IPS-20b (cell line): ENCODE measurements around the gene LACRT.

Experiments used
- H3K27ac ChIP-seq: one replicate; pipeline ENCODE4 v1.5.1; 2013; ENCODE audit warnings: low read length
- H3K27me3 ChIP-seq: 2 replicates; pipeline ENCODE4 v1.6.1; 2013; ENCODE audit warnings: mild to moderate bottlenecking, low read length, inconsistent platforms; ENCODE audit not compliant: insufficient read depth
- H3K36me3 ChIP-seq: 2 replicates; pipeline ENCODE4 v1.6.1; 2013; ENCODE audit warnings: low read depth, mild to moderate bottlenecking, inconsistent platforms, low read length, moderate library complexity; ENCODE audit not compliant: insufficient read depth
- H3K4me1 ChIP-seq: 2 replicates; pipeline ENCODE4 v1.6.1; 2013; ENCODE audit warnings: mild to moderate bottlenecking, control low read depth, inconsistent platforms, low read length, moderate library complexity; ENCODE audit not compliant: insufficient read depth
- H3K4me3 ChIP-seq: 2 replicates; pipeline ENCODE4 v1.5.1; 2013; ENCODE audit warnings: mild to moderate bottlenecking, low read length, inconsistent platforms
- H3K9ac ChIP-seq: 2 replicates; pipeline ENCODE4 v1.6.1; 2013; ENCODE audit warnings: low read depth, mild to moderate bottlenecking, inconsistent platforms, low read length, moderate library complexity
- H3K9me3 ChIP-seq: 2 replicates; pipeline ENCODE4 v1.6.1; 2013; ENCODE audit warnings: mild to moderate bottlenecking, low read depth, low read length, inconsistent platforms; ENCODE audit not compliant: insufficient read depth

Gene LACRT

DNA sequence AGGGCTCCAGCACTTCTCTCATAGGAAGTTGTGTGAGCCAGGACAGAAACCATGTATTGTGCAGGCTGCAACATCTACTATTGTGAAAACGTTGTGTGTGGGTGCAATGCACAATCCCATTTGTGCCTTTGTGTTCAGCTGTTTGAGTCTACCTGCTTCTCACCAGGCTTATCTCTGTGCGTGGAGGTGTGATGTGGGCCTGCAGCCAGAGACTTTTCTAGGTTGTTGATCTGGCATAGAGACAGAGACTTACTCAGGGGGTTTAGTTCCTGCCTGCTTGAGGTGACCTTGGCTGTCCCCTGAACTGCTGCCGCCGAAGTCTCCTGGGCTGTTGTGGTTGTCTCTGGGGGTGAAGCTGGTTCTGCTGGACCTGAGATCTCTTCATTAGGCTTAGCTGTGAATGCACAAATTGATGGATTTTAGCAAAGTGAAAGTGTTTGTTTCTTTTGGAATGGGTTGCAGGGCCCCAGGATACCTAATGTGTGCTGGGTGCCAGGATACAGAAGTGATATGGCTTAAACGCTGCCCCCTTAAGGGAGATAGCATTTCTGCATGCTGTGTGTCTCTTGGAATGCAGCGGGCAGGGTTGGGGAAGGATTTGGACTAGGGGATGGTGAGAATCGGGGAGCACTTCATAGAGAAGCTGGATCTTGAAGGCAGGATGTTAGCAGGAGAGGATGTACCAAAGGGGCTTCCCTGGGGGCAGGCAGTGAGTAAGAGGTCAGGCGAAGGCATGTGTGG, 2.5 kb downstream of the LACRT start:
- no peaks in the 10 kb centered on the region for H3K36me3 ChIP-seq
- peaks cover 15% of the 10 kb centered on the region for H3K9me3 ChIP-seq
- no peaks in the 10 kb centered on the region for H3K4me1 ChIP-seq
- no peak overlapping the region for H3K9ac ChIP-seq
- H3K27me3 ChIP-seq, result no peaks in the 10 kb centered on the region; the same call in 1 of the 2 replicates
- H3K4me3 ChIP-seq, result no peak overlapping the region
- no peak overlapping the region for H3K27ac ChIP-seq

DNA sequence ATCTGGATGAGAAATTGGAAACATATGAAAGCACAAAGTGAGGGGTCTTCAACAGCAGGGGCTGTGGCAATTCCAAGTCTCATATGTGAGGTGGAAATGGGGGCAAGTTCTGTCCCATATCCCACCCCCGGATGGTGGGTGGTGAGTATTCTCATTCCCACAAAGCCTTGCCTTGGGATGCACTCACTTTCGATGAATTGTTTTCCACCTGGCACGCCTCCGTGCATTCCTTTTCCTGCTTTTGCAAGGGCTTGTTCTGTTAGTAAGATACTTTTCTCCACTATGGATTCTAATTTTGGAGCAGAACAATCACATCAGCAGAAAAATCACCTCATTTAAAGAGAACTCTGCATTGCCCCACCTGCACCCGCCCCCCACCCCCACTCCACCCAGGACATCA, 3.1 kb downstream of the LACRT start:
- H3K27ac ChIP-seq, result no peak overlapping the region
- no peak overlapping the region for H3K4me3 ChIP-seq
- H3K9me3 ChIP-seq, result peaks cover 17% of the 10 kb centered on the region
- H3K4me1 ChIP-seq, result no peaks in the 10 kb centered on the region
- H3K36me3 ChIP-seq, result no peaks in the 10 kb centered on the region
- no peaks in the 10 kb centered on the region; the same call in 1 of the 2 replicates for H3K27me3 ChIP-seq
- no peak overlapping the region for H3K9ac ChIP-seq

DNA sequence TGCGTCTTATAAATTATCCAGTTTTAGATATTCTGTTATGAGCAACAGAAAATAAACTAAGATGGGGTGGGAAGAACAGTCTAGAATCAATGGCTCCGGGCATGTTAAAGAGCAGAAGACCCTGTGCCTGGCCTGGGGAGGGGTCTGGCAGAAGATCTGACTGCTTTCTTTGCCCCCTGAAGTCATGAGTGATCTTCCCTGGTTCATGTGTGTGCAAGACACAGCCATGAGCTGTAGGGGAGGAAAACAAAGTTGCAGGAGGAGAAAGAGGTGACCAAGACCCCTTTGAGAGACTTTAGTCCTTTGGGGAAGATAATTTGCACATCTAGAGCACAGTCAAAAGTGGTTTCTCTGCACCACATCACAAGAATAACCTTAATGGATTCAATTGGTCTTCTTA, 4.8 kb downstream of the LACRT start:
- Histone ChIP-seq H3K9me3 (peaks cover 17% of the 10 kb centered on the region), H3K4me3 (no peak overlapping the region), H3K36me3 (no peaks in the 10 kb centered on the region), H3K9ac (no peak overlapping the region), H3K27me3 (no peaks in the 10 kb centered on the region; the same call in 1 of the 2 replicates), H3K27ac (no peak overlapping the region), H3K4me1 (no peaks in the 10 kb centered on the region)

DNA sequence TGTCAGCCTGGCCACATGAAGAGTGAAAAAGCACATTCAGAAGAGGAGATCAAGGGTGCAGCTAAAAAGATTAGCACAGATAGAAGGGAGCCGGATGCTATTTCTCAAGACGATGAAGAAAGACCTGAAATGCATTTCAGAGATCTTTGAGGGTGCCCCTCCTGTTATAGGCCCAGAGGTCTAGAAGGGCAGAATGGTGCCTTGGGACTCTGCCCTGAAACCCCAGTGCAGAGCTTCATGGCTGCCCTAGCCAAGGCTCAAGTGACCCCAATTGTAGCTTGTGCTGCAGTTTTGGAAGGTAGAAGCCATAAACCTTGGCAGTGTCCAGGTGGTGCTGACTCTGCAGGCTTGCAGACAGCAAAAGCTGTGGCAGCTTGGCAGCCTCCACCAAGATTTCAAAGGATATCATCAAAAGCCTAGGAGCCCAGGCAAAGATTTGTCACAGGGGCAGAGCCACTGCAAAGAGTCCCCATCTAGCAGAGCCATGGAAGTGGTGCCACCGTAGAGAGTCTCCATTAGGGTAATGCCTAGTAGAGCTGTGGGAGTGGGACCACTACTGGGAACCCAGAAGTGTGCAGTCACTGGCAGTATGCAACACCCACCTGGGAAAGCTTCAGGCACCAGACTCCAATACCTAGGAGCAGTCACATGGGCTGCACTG, 6.4 kb downstream of the LACRT start:
- Histone ChIP-seq H3K4me1 (no peaks in the 10 kb centered on the region), H3K9me3 (peaks cover 17% of the 10 kb centered on the region), H3K36me3 (no peaks in the 10 kb centered on the region), H3K27ac (no peak overlapping the region), H3K27me3 (no peaks in the 10 kb centered on the region; the same call in 1 of the 2 replicates), H3K4me3 (no peak overlapping the region), H3K9ac (no peak overlapping the region)

DNA sequence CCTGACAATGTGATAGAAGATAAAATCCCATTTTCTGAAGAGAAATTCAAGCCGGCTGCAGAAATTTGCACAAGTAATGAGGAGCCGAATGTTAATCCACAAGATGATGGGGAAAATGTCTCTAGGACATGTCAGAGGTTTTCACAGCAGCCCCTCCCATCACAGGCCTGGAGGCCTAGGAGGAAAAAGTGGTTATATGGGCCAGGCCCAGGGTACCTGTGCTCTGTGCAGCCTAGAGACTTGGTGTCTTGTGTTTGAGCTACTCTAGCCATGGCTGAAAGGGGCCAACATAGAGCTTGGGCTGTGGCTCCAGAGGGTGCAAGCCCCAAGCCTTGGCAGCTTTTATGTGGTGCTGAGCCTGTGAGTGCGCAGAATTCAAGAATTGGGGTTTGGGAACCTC, 7.4 kb downstream of the LACRT start:
- Histone ChIP-seq H3K4me1 (no peaks in the 10 kb centered on the region), H3K27me3 (no peaks in the 10 kb centered on the region), H3K36me3 (no peaks in the 10 kb centered on the region), H3K9ac (no peak overlapping the region), H3K9me3 (peaks cover 17% of the 10 kb centered on the region), H3K4me3 (no peak overlapping the region), H3K27ac (no peak overlapping the region)

DNA sequence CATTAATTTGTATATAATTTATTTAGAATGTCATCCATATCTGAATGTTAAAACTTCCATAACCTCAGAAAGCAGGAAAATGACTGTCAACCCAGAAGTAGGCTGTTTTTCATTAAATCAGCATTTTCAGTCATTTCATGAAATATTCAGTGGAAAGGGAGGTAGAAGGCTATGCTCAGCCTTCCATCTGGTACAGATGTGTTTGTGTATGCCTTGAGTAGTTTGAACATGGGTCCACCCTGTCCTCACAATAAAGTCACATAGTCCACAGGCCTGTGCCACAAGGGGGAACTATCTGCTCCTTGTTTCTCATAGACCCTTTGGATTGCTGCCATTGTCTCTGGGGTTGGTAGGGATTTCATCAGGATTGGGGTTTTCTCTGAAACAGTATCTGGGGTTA, 9.1 kb downstream of the LACRT start:
- H3K27ac ChIP-seq, result no peak overlapping the region
- H3K9ac ChIP-seq, result no peak overlapping the region
- no peak overlapping the region for H3K4me3 ChIP-seq
- H3K27me3 ChIP-seq, result no peaks in the 10 kb centered on the region; the same call in 1 of the 2 replicates
- H3K9me3 ChIP-seq, result peaks cover 17% of the 10 kb centered on the region
- H3K36me3 ChIP-seq, result no peaks in the 10 kb centered on the region
- H3K4me1 ChIP-seq, result no peaks in the 10 kb centered on the region

DNA sequence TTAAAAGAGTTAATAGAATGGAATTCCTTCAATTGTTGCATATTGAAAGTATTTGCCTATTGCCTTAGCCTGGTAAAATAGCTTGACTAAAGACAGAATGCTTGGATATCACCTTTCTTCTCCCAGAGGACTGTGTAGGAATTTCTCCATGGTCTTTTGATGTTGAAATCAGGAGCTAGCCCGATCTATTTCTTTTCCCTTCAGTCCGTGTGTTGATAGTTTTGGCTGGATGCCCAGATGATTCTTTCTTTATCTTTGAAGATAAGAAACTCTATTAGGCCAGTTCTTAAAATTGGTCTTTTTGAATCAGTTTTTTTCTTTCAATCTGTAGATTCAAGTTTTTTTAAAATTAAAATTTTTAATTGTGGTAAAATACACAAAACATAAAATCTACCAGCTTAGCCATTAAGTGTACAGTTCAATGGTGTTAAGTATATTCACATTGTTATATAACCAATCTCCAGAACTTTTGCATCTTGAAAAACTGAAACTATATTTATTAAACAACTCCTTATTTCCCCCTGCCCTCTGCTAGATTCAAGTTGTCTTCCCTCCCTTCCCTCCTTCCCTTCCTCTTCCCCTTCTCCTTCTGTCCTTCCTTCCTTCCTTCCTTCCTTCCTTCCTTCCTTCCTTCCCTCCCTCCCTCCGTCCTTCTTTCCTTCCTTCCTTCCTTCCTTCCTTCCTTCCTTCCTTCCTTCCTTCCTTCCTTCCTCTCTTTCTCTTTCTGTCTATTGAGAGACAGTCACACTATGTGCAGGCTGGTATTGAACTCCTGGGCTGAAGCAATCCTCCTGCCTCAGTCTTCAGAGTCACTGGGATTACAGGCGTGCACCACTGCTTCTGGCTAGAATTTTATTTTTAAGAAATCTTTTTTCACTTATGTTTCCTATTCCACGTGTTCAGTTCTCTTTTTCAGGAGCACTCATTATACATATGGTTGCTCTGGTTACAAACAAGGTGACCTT, 10.1 kb downstream of the LACRT start:
- Histone ChIP-seq H3K36me3 (no peaks in the 10 kb centered on the region), H3K27ac (no peak overlapping the region), H3K4me3 (no peak overlapping the region), H3K9ac (no peak overlapping the region), H3K9me3 (peaks cover 17% of the 10 kb centered on the region), H3K4me1 (no peaks in the 10 kb centered on the region), H3K27me3 (no peaks in the 10 kb centered on the region; the same call in 1 of the 2 replicates)

DNA sequence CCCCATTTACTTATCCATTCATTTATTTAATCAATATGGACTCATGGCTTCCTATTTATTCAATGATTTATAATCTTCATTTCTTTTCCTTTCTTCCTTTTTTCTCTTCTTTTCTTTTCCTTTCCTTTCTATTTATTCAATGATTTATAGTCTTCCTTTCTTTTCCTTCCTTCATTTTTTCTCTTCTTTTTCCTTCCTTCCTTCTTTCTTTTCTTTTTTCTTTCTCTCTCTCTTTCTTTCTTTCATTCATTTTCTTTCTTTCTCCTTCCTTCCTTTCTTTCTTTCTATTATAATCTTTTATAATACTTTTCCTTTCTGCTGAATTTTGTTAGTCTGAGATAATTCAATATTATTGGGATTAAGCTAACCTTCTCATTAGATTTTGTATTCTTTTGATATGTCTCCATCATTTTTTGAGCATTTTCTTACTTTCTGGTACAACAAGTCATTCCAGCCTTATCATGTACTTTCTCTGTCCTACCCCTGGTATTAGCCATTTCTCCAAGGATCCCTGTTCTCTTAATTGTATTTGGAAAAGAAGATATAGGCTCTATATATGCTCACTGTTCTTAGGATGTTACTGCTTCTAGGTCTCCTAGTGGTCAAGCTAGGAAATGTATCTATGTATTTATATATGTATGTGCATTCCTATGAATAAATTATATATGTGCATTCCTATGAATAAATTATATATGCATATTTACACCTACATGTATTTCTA, 12.1 kb downstream of the LACRT start:
- H3K9ac ChIP-seq, result no peak overlapping the region
- peaks cover 7% of the 10 kb centered on the region; the same call in 1 of the 2 replicates for H3K9me3 ChIP-seq
- no peaks in the 10 kb centered on the region for H3K36me3 ChIP-seq
- no peaks in the 10 kb centered on the region for H3K4me1 ChIP-seq
- H3K27me3 ChIP-seq, result peaks cover 3% of the 10 kb centered on the region
- no peak overlapping the region for H3K4me3 ChIP-seq
- no peak overlapping the region for H3K27ac ChIP-seq

DNA sequence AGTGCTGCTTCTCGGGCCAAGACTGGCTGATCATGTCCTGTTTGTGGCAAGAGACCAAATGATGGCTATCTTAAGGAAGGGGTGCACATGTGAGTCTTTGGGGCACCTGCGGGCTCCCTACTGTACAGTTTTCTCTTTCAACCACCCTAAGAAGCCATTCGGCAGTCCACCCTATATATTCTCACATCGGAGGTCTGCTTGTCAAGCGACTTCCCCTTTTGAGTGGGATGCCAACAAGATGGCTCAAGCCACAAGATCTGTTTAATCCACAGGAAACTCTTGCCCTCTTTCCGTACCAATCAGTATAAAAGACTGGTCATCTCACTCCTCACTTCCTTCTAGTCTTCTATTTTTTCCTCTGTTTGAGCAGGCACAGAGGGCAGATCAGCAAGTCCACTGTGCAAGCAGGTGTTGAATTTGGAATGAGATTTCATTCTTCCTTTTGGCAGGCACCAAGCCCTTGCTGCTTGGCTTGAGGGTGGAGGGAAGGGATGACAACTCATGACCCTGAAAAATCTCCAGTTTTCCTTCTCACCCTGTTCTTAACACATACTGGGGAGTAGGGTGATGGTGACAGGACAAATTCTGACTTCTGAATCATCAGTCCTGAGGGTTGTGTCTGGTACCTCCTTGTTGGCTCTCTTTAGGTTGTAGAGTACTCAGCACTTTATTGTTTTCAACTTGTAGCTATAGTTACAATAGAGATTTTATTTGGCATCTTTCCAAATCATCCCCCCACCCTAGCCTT, 17.6 kb downstream of the LACRT start:
- Histone ChIP-seq H3K9ac (no peak overlapping the region), H3K4me3 (no peak overlapping the region), H3K9me3 (no peaks in the 10 kb centered on the region), H3K27me3 (peaks cover 48% of the 10 kb centered on the region), H3K4me1 (no peaks in the 10 kb centered on the region), H3K36me3 (no peaks in the 10 kb centered on the region), H3K27ac (no peak overlapping the region)

DNA sequence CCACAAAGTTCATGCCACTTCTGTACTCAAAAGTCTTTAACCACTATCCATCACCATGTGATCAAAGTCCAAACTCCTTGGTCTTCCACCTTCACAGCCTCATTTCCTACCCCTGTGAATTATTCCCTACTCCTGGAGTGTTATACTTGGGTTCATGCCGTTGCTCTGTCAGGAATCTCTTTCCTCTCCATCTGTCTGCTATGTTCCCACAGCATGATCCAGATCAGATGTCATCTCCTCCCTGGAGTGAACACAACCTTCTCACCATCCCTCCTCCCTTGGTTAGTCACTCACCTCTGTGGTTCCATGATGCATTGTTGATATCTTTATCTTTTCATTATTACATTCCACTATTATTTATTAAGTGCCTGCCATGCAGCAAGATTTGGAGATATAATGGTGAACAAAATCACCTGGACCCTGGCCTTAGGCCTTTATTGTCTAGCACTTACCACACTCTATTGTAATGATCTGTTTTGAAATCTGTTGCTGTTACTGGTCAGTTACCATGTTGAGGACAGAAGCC, 22.4 kb downstream of the LACRT start:
- Histone ChIP-seq H3K27me3 (peaks cover 78% of the 10 kb centered on the region), H3K27ac (no peak overlapping the region), H3K9ac (no peak overlapping the region), H3K4me3 (no peak overlapping the region), H3K9me3 (no peaks in the 10 kb centered on the region), H3K4me1 (no peaks in the 10 kb centered on the region), H3K36me3 (no peaks in the 10 kb centered on the region)
